GM18505 (cell line): ENCODE measurements around the gene CD36.
"Not testable (repeated sequence)": the region's sequence is repeated elsewhere in the genome, so short reads cannot be mapped to it uniquely, and the experiment has no call there.

Experiments used
- ATAC-seq: cut with Tn5 transposase; IDR thresholded peaks from one replicate; pipeline ENCODE4 v1.9.1; 2021; ENCODE audit not compliant: unreplicated experiment
- POLR2A ChIP-seq: IDR thresholded peaks from 4 replicates; pipeline ENCODE4 v1.6.1; 2011; ENCODE audit warnings: borderline replicate concordance; ENCODE audit not compliant: insufficient read depth, insufficient read length; ENCODE audit errors: extremely low read depth

The CD36 gene

GRCh38 chr7:80651471-80651870 lies 13.0 kb downstream of the CD36 start:
- no peak for ATAC-seq
- TF ChIP-seq POLR2A: no peak

GRCh38 chr7:80653244-80653643 lies 14.8 kb downstream of the CD36 start:
- no peak for TF ChIP-seq POLR2A
- no peak for ATAC-seq

- TF ChIP-seq POLR2A: no peak
- no peak for ATAC-seq
These were observed 16.5 kb downstream of the CD36 start for GRCh38 chr7:80654887-80655340.

GRCh38 chr7:80656029-80656428 lies 17.6 kb downstream of the CD36 start:
- TF ChIP-seq POLR2A: no peak

GRCh38 chr7:80659120-80660055 lies 20.9 kb downstream of the CD36 start:
- no peak for TF ChIP-seq POLR2A
- peak; percentile 76 for ATAC-seq

More at GRCh38 chr7:80656029-80656428, 17.6 kb downstream of the CD36 start:
- ATAC-seq: no peak

- no peak for ATAC-seq
- no peak for TF ChIP-seq POLR2A
These were observed 22.5 kb downstream of the CD36 start for GRCh38 chr7:80660939-80661338.

GRCh38 chr7:80661729-80662128 lies 23.3 kb downstream of the CD36 start:
- no peak for TF ChIP-seq POLR2A

GRCh38 chr7:80662252-80662651 lies 23.8 kb downstream of the CD36 start:
- no peak for ATAC-seq
- TF ChIP-seq POLR2A: no peak

More at GRCh38 chr7:80661729-80662128, 23.3 kb downstream of the CD36 start:
- ATAC-seq: no peak

GRCh38 chr7:80665526-80665925 lies 27.1 kb downstream of the CD36 start:
- no peak for ATAC-seq

GRCh38 chr7:80666376-80666775 lies 27.9 kb downstream of the CD36 start:
- no peak for ATAC-seq

More at GRCh38 chr7:80665526-80665925, 27.1 kb downstream of the CD36 start:
- no peak for TF ChIP-seq POLR2A

GRCh38 chr7:80669367-80669766 lies 30.9 kb downstream of the CD36 start:
- ATAC-seq: not testable (repeated sequence)

More at GRCh38 chr7:80666376-80666775, 27.9 kb downstream of the CD36 start:
- TF ChIP-seq POLR2A: no peak

GRCh38 chr7:80671744-80672143 lies 33.3 kb downstream of the CD36 start:
- TF ChIP-seq POLR2A: no peak
- ATAC-seq: no peak

- no peak for TF ChIP-seq POLR2A
These were observed 36.6 kb downstream of the CD36 start for GRCh38 chr7:80675090-80675489.

GRCh38 chr7:80676404-80676803 lies 38.0 kb downstream of the CD36 start:
- no peak for ATAC-seq
- TF ChIP-seq POLR2A: no peak

More at GRCh38 chr7:80675090-80675489, 36.6 kb downstream of the CD36 start:
- no peak for ATAC-seq
